ENCODE results near the gene CKM.

Gene CKM

GRCh38 chr19:45355402-45355801, 32.7 kb upstream of the CKM start:
- TF ChIP-seq TAF1 (IDR thresholded peaks at IDR 0.05; ENCODE audit: borderline replicate concordance, insufficient read depth, low read length), result no peak
- no peak for TF ChIP-seq FOXP2 (optimal IDR thresholded peaks at IDR 0.05; ENCODE audit: borderline replicate concordance, extremely low read depth, extremely low read length, insufficient read depth)
- no peak for TF ChIP-seq SIN3A (IDR thresholded peaks at IDR 0.05; ENCODE audit: borderline replicate concordance, insufficient read depth, low read length)
- TF ChIP-seq, protein P1, sequence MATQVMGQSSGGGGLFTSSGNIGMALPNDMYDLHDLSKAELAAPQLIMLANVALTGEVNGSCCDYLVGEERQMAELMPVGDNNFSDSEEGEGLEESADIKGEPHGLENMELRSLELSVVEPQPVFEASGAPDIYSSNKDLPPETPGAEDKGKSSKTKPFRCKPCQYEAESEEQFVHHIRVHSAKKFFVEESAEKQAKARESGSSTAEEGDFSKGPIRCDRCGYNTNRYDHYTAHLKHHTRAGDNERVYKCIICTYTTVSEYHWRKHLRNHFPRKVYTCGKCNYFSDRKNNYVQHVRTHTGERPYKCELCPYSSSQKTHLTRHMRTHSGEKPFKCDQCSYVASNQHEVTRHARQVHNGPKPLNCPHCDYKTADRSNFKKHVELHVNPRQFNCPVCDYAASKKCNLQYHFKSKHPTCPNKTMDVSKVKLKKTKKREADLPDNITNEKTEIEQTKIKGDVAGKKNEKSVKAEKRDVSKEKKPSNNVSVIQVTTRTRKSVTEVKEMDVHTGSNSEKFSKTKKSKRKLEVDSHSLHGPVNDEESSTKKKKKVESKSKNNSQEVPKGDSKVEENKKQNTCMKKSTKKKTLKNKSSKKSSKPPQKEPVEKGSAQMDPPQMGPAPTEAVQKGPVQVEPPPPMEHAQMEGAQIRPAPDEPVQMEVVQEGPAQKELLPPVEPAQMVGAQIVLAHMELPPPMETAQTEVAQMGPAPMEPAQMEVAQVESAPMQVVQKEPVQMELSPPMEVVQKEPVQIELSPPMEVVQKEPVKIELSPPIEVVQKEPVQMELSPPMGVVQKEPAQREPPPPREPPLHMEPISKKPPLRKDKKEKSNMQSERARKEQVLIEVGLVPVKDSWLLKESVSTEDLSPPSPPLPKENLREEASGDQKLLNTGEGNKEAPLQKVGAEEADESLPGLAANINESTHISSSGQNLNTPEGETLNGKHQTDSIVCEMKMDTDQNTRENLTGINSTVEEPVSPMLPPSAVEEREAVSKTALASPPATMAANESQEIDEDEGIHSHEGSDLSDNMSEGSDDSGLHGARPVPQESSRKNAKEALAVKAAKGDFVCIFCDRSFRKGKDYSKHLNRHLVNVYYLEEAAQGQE (IDR thresholded peaks at IDR 0.05; ENCODE audit: insufficient read depth in 1 of 2, low read depth in 2 of 2, low read length in 2 of 2), result no peak
- no peak for TF ChIP-seq POLR2AphosphoS5 (IDR thresholded peaks at IDR 0.05; ENCODE audit: low read depth, low read length)

GRCh38 chr19:45354241-45354842, 31.7 kb upstream of the CKM start:
- TF ChIP-seq FOXP2 (optimal IDR thresholded peaks at IDR 0.05; ENCODE audit: borderline replicate concordance, extremely low read depth, extremely low read length, insufficient read depth) (no peak), POLR2AphosphoS5 (IDR thresholded peaks at IDR 0.05; ENCODE audit: low read depth, low read length) (no peak)
- TF ChIP-seq, protein P1 (IDR thresholded peaks at IDR 0.05; ENCODE audit: insufficient read depth in 1 of 2, low read depth in 2 of 2, low read length in 2 of 2), result no peak

DNA sequence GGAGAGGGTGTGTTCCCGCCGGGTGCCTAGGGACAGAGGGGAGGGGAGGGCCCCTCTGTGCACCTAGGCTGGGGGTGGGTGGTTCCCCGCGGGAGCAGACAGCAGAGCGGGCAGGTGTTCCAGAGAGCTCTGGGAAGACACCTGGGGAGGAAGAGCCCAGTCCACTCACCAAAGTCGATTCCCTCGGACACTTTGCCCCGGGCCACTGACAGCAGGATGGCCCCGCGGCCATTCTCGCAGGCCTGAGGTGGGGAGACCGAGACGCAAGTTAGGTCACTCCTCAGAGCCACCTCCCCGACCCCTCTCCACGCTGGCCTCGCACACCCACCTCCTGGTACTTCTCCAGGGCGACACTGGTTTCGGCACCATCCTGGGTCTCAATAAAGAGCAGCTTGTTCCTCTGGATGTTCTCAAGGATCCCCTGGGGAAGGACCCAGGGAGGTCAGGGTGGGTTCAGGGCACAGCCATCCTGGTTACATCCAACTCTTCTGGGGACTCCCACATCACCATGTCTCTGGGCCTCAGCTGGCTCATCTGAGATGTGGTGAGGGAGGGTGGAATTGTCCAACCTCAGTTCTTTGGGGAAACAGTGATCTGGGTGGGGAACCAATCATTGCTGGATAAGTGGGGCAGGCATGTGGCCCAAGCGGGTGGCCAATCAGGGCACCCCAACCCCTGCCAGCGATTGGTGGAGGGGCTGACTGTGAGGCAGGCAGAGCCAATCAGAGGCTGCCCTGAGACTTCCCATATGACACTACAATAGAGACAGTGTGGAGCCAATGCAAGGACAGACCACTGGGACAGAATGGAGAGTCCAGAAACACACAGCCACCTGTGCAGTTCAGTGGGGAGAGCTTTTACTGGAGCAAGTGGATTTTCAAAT, 30.5 kb upstream of the CKM start:
- no peak for TF ChIP-seq FOXP2 (optimal IDR thresholded peaks at IDR 0.05; ENCODE audit: borderline replicate concordance, extremely low read depth, extremely low read length, insufficient read depth)
- no peak for TF ChIP-seq TAF1 (IDR thresholded peaks at IDR 0.05; ENCODE audit: borderline replicate concordance, insufficient read depth, low read length)
- no peak for TF ChIP-seq POLR2AphosphoS5 (IDR thresholded peaks at IDR 0.05; ENCODE audit: low read depth, low read length)

GRCh38 chr19:45352471-45352870, 29.8 kb upstream of the CKM start:
- TF ChIP-seq TAF1 (IDR thresholded peaks at IDR 0.05; ENCODE audit: borderline replicate concordance, insufficient read depth, low read length) (no peak), SIN3A (IDR thresholded peaks at IDR 0.05; ENCODE audit: borderline replicate concordance, insufficient read depth, low read length) (no peak), POLR2AphosphoS5 (IDR thresholded peaks at IDR 0.05; ENCODE audit: low read depth, low read length) (no peak), FOXP2 (optimal IDR thresholded peaks at IDR 0.05; ENCODE audit: borderline replicate concordance, extremely low read depth, extremely low read length, insufficient read depth) (no peak)
- TF ChIP-seq, protein P1 (IDR thresholded peaks at IDR 0.05; ENCODE audit: insufficient read depth in 1 of 2, low read depth in 2 of 2, low read length in 2 of 2), result no peak

GRCh38 chr19:45352062-45352461, 29.4 kb upstream of the CKM start:
- TF ChIP-seq, protein P1 (IDR thresholded peaks at IDR 0.05; ENCODE audit: insufficient read depth in 1 of 2, low read depth in 2 of 2, low read length in 2 of 2), result no peak
- TF ChIP-seq POLR2AphosphoS5 (IDR thresholded peaks at IDR 0.05; ENCODE audit: low read depth, low read length), result no peak
- no peak for TF ChIP-seq SIN3A (IDR thresholded peaks at IDR 0.05; ENCODE audit: borderline replicate concordance, insufficient read depth, low read length)
- no peak for TF ChIP-seq FOXP2 (optimal IDR thresholded peaks at IDR 0.05; ENCODE audit: borderline replicate concordance, extremely low read depth, extremely low read length, insufficient read depth)
- no peak for TF ChIP-seq TAF1 (IDR thresholded peaks at IDR 0.05; ENCODE audit: borderline replicate concordance, insufficient read depth, low read length)
